Hematopoietic multipotent progenitor cell treated with erythropoietin and hydrocortisone succinate and interleukin-3 and kit ligand, for 8 days (in vitro differentiated cells): Measurements from ENCODE around the gene SLC35F3.
"Not testable (repeated sequence)": the region's sequence is repeated elsewhere in the genome, so short reads cannot be mapped to it uniquely, and the experiment has no call there.

ENCODE experiments used
- DNase-seq: peaks from one replicate; pipeline ENCODE4 v3.0.0-alpha.2; 2015

The SLC35F3 gene

GRCh38 chr1:233904633-233905415, at the start of gene SLC35F3:
Gene SLC35F3, plus strand, starts transcription at chr1:233904676.
- no peak for DNase-seq

GRCh38 chr1:233859446-233859845, 45.0 kb upstream of the SLC35F3 start:
- no peak for DNase-seq

GRCh38 chr1:233863901-233864545, 40.5 kb upstream of the SLC35F3 start:
- DNase-seq = no peak

- DNase-seq = no peak
Measured at GRCh38 chr1:233864578-233864977, 39.9 kb upstream of the SLC35F3 start.

GRCh38 chr1:233865216-233865615, 39.3 kb upstream of the SLC35F3 start:
- no peak for DNase-seq

GRCh38 chr1:233865902-233866301, 38.6 kb upstream of the SLC35F3 start:
- no peak for DNase-seq

GRCh38 chr1:233867028-233867427, 37.4 kb upstream of the SLC35F3 start:
- no peak for DNase-seq

- DNase-seq = no peak
Measured at GRCh38 chr1:233868461-233868860, 36.0 kb upstream of the SLC35F3 start.

GRCh38 chr1:233869680-233870079, 34.8 kb upstream of the SLC35F3 start:
- DNase-seq = no peak

GRCh38 chr1:233873666-233874065, 30.8 kb upstream of the SLC35F3 start:
- no peak for DNase-seq

GRCh38 chr1:233879841-233880240, 24.6 kb upstream of the SLC35F3 start:
- DNase-seq = no peak

GRCh38 chr1:233883671-233884070, 20.8 kb upstream of the SLC35F3 start:
- DNase-seq = no peak

GRCh38 chr1:233884461-233885151, 19.9 kb upstream of the SLC35F3 start:
- DNase-seq = no peak

- no peak for DNase-seq
Measured at GRCh38 chr1:233885196-233885920, 19.1 kb upstream of the SLC35F3 start.

- DNase-seq = not testable (repeated sequence)
Measured at GRCh38 chr1:233891151-233891550, 13.3 kb upstream of the SLC35F3 start.

GRCh38 chr1:233897325-233898162, 6.9 kb upstream of the SLC35F3 start:
- no peak for DNase-seq

- DNase-seq = no peak
Measured at GRCh38 chr1:233901495-233901894, 3.0 kb upstream of the SLC35F3 start.

- no peak for DNase-seq
Measured at GRCh38 chr1:233905416-233906051, 1.1 kb downstream of the SLC35F3 start.

- no peak for DNase-seq
Measured at GRCh38 chr1:233907151-233907550, 2.7 kb downstream of the SLC35F3 start.

GRCh38 chr1:233908092-233908491, 3.6 kb downstream of the SLC35F3 start:
- DNase-seq = no peak

GRCh38 chr1:233909195-233909594, 4.7 kb downstream of the SLC35F3 start:
- DNase-seq = no peak

GRCh38 chr1:233912447-233912846, 8.0 kb downstream of the SLC35F3 start:
- no peak for DNase-seq
